ENCODE measurements around the gene TFAP2A.

The TFAP2A gene

GRCh38 chr6:10390495-10391298, 24.2 kb downstream of the TFAP2A start:
- no peak overlapping the region for H2BK15ac ChIP-seq (ENCODE audit: low read depth, poor library complexity, severe bottlenecking)
- H2AFZ ChIP-seq (ENCODE audit: low read depth, low read length), result no peak overlapping the region
- no peak overlapping the region for H2BK5ac ChIP-seq (ENCODE audit: low read depth, low read length, poor library complexity, severe bottlenecking)
- no peak overlapping the region for H4K91ac ChIP-seq (ENCODE audit: low read length)
- peaks cover 8% of the 10 kb centered on the region for H3K9me3 ChIP-seq (ENCODE audit: control insufficient read depth, low read length)
- no peaks in the 10 kb centered on the region for H3K36me3 ChIP-seq (ENCODE audit: control insufficient read depth in 1 of 2, insufficient read depth in 2 of 2, low read depth in 1 of 2, low read length in 2 of 2)
- no peak overlapping the region for H3K18ac ChIP-seq (ENCODE audit: low read depth in 1 of 2, low read length in 2 of 2)
- peaks cover 97 to 100% of the 10 kb centered on the region in 2 experiments for H3K27me3 ChIP-seq (ENCODE audit: control insufficient read depth in 1 of 2, insufficient read depth in 1 of 2, low read length in 2 of 2)
- H3K23ac ChIP-seq (ENCODE audit: low read length in 2 of 2), result no peak overlapping the region
- H3K4me3 ChIP-seq (ENCODE audit: insufficient read depth in 1 of 2, low read depth in 1 of 2, low read length in 2 of 2), result no peak overlapping the region
- no peak overlapping the region for H2AK5ac ChIP-seq (ENCODE audit: low read length, severe bottlenecking)
- DNase-seq, result no peak
- no peak overlapping the region for H2BK12ac ChIP-seq (ENCODE audit: low read length in 2 of 2)
- 2% methylated on average over 33 of the region's 41 CpGs for WGBS
- H3K9ac ChIP-seq (ENCODE audit: low read length), result no peak overlapping the region
- no peak overlapping the region for H4K8ac ChIP-seq (ENCODE audit: low read length)
- no peak overlapping the region for H3K27ac ChIP-seq (ENCODE audit: low read length, poor library complexity, severe bottlenecking)
- H3K4me2 ChIP-seq (ENCODE audit: low read length, poor library complexity, severe bottlenecking), result no peak overlapping the region
- H3K4ac ChIP-seq (ENCODE audit: low read depth in 1 of 2, low read length in 2 of 2), result no peak overlapping the region
- H3K14ac ChIP-seq (ENCODE audit: low read length in 2 of 2), result no peak overlapping the region
- H3K4me1 ChIP-seq (ENCODE audit: control insufficient read depth, insufficient read depth, low read depth, low read length), result peaks cover 7% of the 10 kb centered on the region
- no peak overlapping the region for H2BK120ac ChIP-seq (ENCODE audit: low read depth, low read length)
- H3K79me1 ChIP-seq (replicated peaks; ENCODE audit: low read length, poor library complexity, severe bottlenecking), result no peaks in the 10 kb centered on the region

GRCh38 chr6:10389739-10390494, 25.0 kb downstream of the TFAP2A start:
- Histone ChIP-seq H3K23ac (ENCODE audit: low read length in 2 of 2) (no peak overlapping the region), H2BK120ac (ENCODE audit: low read depth, low read length) (no peak overlapping the region), H3K9me3 (ENCODE audit: control insufficient read depth, low read length) (peaks cover 10% of the 10 kb centered on the region), H3K4ac (ENCODE audit: low read depth in 1 of 2, low read length in 2 of 2) (no peak overlapping the region), H4K8ac (ENCODE audit: low read length) (no peak overlapping the region), H2AK5ac (ENCODE audit: low read length, severe bottlenecking) (no peak overlapping the region), H2BK12ac (ENCODE audit: low read length in 2 of 2) (no peak overlapping the region), H2BK5ac (ENCODE audit: low read depth, low read length, poor library complexity, severe bottlenecking) (no peak overlapping the region), H2BK15ac (ENCODE audit: low read depth, poor library complexity, severe bottlenecking) (no peak overlapping the region), H2AFZ (ENCODE audit: low read depth, low read length) (no peak overlapping the region), H4K91ac (ENCODE audit: low read length) (no peak overlapping the region), H3K9ac (ENCODE audit: low read length) (no peak overlapping the region), H3K14ac (ENCODE audit: low read length in 2 of 2) (no peak overlapping the region), H3K36me3 (ENCODE audit: control insufficient read depth in 1 of 2, insufficient read depth in 2 of 2, low read depth in 1 of 2, low read length in 2 of 2) (no peaks in the 10 kb centered on the region), H3K4me3 (ENCODE audit: insufficient read depth in 1 of 2, low read depth in 1 of 2, low read length in 2 of 2) (no peak overlapping the region), H3K79me1 (replicated peaks; ENCODE audit: low read length, poor library complexity, severe bottlenecking) (no peaks in the 10 kb centered on the region), H3K18ac (ENCODE audit: low read depth in 1 of 2, low read length in 2 of 2) (no peak overlapping the region), H3K4me2 (ENCODE audit: low read length, poor library complexity, severe bottlenecking) (peak overlapping the region; percentile 66), H3K4me1 (ENCODE audit: control insufficient read depth, insufficient read depth, low read depth, low read length) (peaks cover 9% of the 10 kb centered on the region), H3K27ac (ENCODE audit: low read length, poor library complexity, severe bottlenecking) (no peak overlapping the region), H3K27me3 (ENCODE audit: control insufficient read depth in 1 of 2, insufficient read depth in 1 of 2, low read length in 2 of 2) (peaks cover 98 to 100% of the 10 kb centered on the region in 2 experiments)
- no peak for DNase-seq
- 2% methylated on average over 41 of the region's 47 CpGs for WGBS

- Histone ChIP-seq H2AK5ac (ENCODE audit: low read length, severe bottlenecking) (no peak overlapping the region), H3K79me1 (replicated peaks; ENCODE audit: low read length, poor library complexity, severe bottlenecking) (no peaks in the 10 kb centered on the region), H3K14ac (ENCODE audit: low read length in 2 of 2) (no peak overlapping the region), H3K4me2 (ENCODE audit: low read length, poor library complexity, severe bottlenecking) (no peak overlapping the region), H2BK120ac (ENCODE audit: low read depth, low read length) (no peak overlapping the region), H3K27me3 (ENCODE audit: control insufficient read depth in 1 of 2, insufficient read depth in 1 of 2, low read length in 2 of 2) (peaks cover 100% of the 10 kb centered on the region in 2 experiments), H3K23ac (ENCODE audit: low read length in 2 of 2) (no peak overlapping the region), H3K4me1 (ENCODE audit: control insufficient read depth, insufficient read depth, low read depth, low read length) (peaks cover 21% of the 10 kb centered on the region), H2AFZ (ENCODE audit: low read depth, low read length) (no peak overlapping the region), H3K4me3 (ENCODE audit: insufficient read depth in 1 of 2, low read depth in 1 of 2, low read length in 2 of 2) (no peak overlapping the region), H2BK5ac (ENCODE audit: low read depth, low read length, poor library complexity, severe bottlenecking) (no peak overlapping the region), H3K4ac (ENCODE audit: low read depth in 1 of 2, low read length in 2 of 2) (no peak overlapping the region), H3K9ac (ENCODE audit: low read length) (no peak overlapping the region), H4K91ac (ENCODE audit: low read length) (no peak overlapping the region), H3K27ac (ENCODE audit: low read length, poor library complexity, severe bottlenecking) (no peak overlapping the region), H4K8ac (ENCODE audit: low read length) (no peak overlapping the region), H2BK15ac (ENCODE audit: low read depth, poor library complexity, severe bottlenecking) (no peak overlapping the region), H3K18ac (ENCODE audit: low read depth in 1 of 2, low read length in 2 of 2) (no peak overlapping the region), H2BK12ac (ENCODE audit: low read length in 2 of 2) (no peak overlapping the region), H3K9me3 (ENCODE audit: control insufficient read depth, low read length) (peaks cover 10% of the 10 kb centered on the region), H3K36me3 (ENCODE audit: control insufficient read depth in 1 of 2, insufficient read depth in 2 of 2, low read depth in 1 of 2, low read length in 2 of 2) (no peaks in the 10 kb centered on the region)
- DNase-seq, result no peak
- 9% methylated on average over 6 of the region's 8 CpGs for WGBS
These were observed 27.9 kb downstream of the TFAP2A start for GRCh38 chr6:10386756-10387654.

All from mesenchymal stem cell (in vitro differentiated cells and primary cell).